Activated naive CD8-positive, alpha-beta T cell (primary cell): Measurements from ENCODE around the gene BACE1.
"Not testable (repeated sequence)": the region's sequence is repeated elsewhere in the genome, so short reads cannot be mapped to it uniquely, and the experiment has no call there.

ENCODE experiments used
- H3K27ac Mint-ChIP-seq: one replicate; pipeline ENCODE4 v1.8.0; 2021; ENCODE audit warnings: mixed read lengths
- H3K27me3 Mint-ChIP-seq: one replicate; pipeline ENCODE4 v1.8.0; 2021; ENCODE audit warnings: mixed read lengths
- H3K36me3 Mint-ChIP-seq: one replicate; pipeline ENCODE4 v1.8.0; 2021; ENCODE audit warnings: mixed read lengths
- H3K4me1 Mint-ChIP-seq: one replicate; pipeline ENCODE4 v1.8.0; 2021; ENCODE audit warnings: low read depth, mixed read lengths
- H3K4me3 Mint-ChIP-seq: one replicate; pipeline ENCODE4 v1.8.0; 2021; ENCODE audit warnings: mild to moderate bottlenecking, mixed read lengths
- H3K9me3 Mint-ChIP-seq: one replicate; pipeline ENCODE4 v1.8.0; 2021; ENCODE audit warnings: low read depth, mixed read lengths

Gene BACE1

GRCh38 chr11:117316197-117316961 lies at the start of gene BACE1:
Gene BACE1 (minus strand): TSS chr11:117316256. CDS start chr11:117315795, 461 bp downstream.
- H3K4me1 Mint-ChIP-seq: peaks cover 13% of the 10 kb centered on the region
- peaks cover 14% of the 10 kb centered on the region for H3K27me3 Mint-ChIP-seq
- H3K4me3 Mint-ChIP-seq: peak within 1 kb of the TSS; percentile 86
- no peaks in the 10 kb centered on the region for H3K36me3 Mint-ChIP-seq
- no peak within 1 kb of the TSS for H3K27ac Mint-ChIP-seq
- no peaks in the 10 kb centered on the region for H3K9me3 Mint-ChIP-seq

DNA sequence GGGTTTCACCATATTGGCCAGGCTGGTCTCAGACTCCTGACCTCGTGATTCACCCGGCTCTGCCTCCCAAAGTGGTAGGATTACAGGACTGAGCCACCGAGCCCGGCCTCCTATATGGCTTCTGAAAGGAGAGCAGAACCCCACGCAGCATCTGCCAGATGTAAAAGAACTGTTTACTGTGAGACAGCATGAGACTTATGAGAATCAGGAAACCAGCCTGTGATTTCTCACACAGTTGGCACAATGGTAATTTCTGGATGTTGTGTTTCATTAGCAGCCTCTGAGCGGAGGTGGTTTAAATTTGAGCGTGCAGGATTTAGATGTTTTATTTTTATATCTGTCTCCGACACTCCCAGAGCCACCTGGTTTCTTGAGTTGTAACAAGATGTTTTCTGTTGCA lies 45.4 kb upstream of the BACE1 start:
- no peak overlapping the region for H3K4me3 Mint-ChIP-seq
- H3K36me3 Mint-ChIP-seq: peaks cover 36% of the 10 kb centered on the region
- no peaks in the 10 kb centered on the region for H3K4me1 Mint-ChIP-seq
- H3K27ac Mint-ChIP-seq: no peak overlapping the region
- H3K27me3 Mint-ChIP-seq: no peaks in the 10 kb centered on the region
- H3K9me3 Mint-ChIP-seq: no peaks in the 10 kb centered on the region

- Mint-ChIP-seq H3K9me3 (no peaks in the 10 kb centered on the region), H3K27ac (no peak overlapping the region), H3K4me1 (no peaks in the 10 kb centered on the region), H3K27me3 (no peaks in the 10 kb centered on the region), H3K36me3 (peaks cover 19% of the 10 kb centered on the region), H3K4me3 (no peak overlapping the region)
Measured at GRCh38 chr11:117356126-117356890, 40.3 kb upstream of the BACE1 start.

DNA sequence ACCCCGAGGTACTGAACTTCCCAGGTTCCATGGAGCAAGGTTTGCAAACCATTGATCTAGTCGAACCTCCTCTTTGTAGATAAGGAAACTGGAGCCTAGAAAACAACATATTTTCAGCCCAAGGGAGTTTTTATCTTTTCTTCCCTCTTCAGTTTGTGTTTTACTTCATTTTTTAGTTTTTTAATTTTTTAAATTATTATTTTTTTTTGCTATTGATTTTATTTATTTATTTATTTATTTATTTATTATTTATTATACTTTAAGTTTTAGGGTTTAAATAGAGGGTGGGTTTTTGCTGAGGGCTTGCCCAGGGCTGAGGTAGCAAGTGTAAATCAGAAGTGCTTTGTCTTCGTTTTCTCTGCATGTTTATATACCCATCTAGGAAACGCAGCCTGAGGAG lies 38.5 kb upstream of the BACE1 start:
- no peaks in the 10 kb centered on the region for H3K9me3 Mint-ChIP-seq
- H3K4me1 Mint-ChIP-seq: no peaks in the 10 kb centered on the region
- no peak overlapping the region for H3K4me3 Mint-ChIP-seq
- H3K27me3 Mint-ChIP-seq: no peaks in the 10 kb centered on the region
- no peak overlapping the region for H3K27ac Mint-ChIP-seq
- peaks cover 16% of the 10 kb centered on the region for H3K36me3 Mint-ChIP-seq

DNA sequence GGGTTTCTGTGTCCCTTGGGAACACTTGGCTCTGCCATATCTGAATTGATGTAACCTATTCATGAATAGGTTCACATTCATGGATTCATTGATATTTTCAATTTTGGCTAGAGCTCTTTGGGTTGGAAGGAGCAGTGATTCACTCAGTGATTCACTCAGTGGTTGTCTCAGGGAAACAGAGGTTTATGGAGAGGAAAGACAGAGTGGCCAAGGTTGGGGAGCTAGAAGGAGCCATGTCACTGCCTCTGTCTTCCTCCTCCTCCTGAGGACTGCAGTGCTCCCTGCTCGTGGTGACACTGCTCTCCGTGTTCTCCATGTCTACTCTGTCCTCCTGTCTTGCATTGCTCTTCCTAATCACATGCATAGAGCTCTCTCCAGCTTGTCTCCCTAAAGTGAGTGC lies 29.0 kb upstream of the BACE1 start:
- Mint-ChIP-seq H3K27me3 (no peaks in the 10 kb centered on the region), H3K4me1 (no peaks in the 10 kb centered on the region), H3K9me3 (no peaks in the 10 kb centered on the region), H3K27ac (no peak overlapping the region), H3K4me3 (no peak overlapping the region), H3K36me3 (peaks cover 19% of the 10 kb centered on the region)

- H3K9me3 Mint-ChIP-seq: no peaks in the 10 kb centered on the region
- peaks cover 8% of the 10 kb centered on the region for H3K36me3 Mint-ChIP-seq
- H3K4me3 Mint-ChIP-seq: no peak overlapping the region
- H3K27ac Mint-ChIP-seq: no peak overlapping the region
- no peaks in the 10 kb centered on the region for H3K27me3 Mint-ChIP-seq
- peaks cover 3% of the 10 kb centered on the region for H3K4me1 Mint-ChIP-seq
Measured at GRCh38 chr11:117337076-117337475, 21.0 kb upstream of the BACE1 start.

- no peaks in the 10 kb centered on the region for H3K27me3 Mint-ChIP-seq
- peaks cover 5% of the 10 kb centered on the region for H3K36me3 Mint-ChIP-seq
- no peak overlapping the region for H3K4me3 Mint-ChIP-seq
- peak overlapping the region; percentile 8 for H3K27ac Mint-ChIP-seq
- no peaks in the 10 kb centered on the region for H3K9me3 Mint-ChIP-seq
- peaks cover 4% of the 10 kb centered on the region for H3K4me1 Mint-ChIP-seq
Measured at GRCh38 chr11:117335399-117335798, 19.3 kb upstream of the BACE1 start.

GRCh38 chr11:117334896-117335295 lies 18.8 kb upstream of the BACE1 start:
- H3K9me3 Mint-ChIP-seq: no peaks in the 10 kb centered on the region
- H3K4me3 Mint-ChIP-seq: no peak overlapping the region
- H3K27ac Mint-ChIP-seq: no peak overlapping the region
- peaks cover 5% of the 10 kb centered on the region for H3K36me3 Mint-ChIP-seq
- H3K27me3 Mint-ChIP-seq: no peaks in the 10 kb centered on the region
- H3K4me1 Mint-ChIP-seq: peaks cover 7% of the 10 kb centered on the region

- H3K27ac Mint-ChIP-seq: no peak overlapping the region
- no peak overlapping the region for H3K4me3 Mint-ChIP-seq
- peaks cover 2% of the 10 kb centered on the region for H3K36me3 Mint-ChIP-seq
- peaks cover 9% of the 10 kb centered on the region for H3K4me1 Mint-ChIP-seq
- no peaks in the 10 kb centered on the region for H3K27me3 Mint-ChIP-seq
- H3K9me3 Mint-ChIP-seq: no peaks in the 10 kb centered on the region
Measured at GRCh38 chr11:117333917-117334316, 17.9 kb upstream of the BACE1 start.

GRCh38 chr11:117332843-117333242 lies 16.8 kb upstream of the BACE1 start:
- H3K36me3 Mint-ChIP-seq: peaks cover 2% of the 10 kb centered on the region
- H3K27me3 Mint-ChIP-seq: no peaks in the 10 kb centered on the region
- H3K9me3 Mint-ChIP-seq: no peaks in the 10 kb centered on the region
- no peak overlapping the region for H3K4me3 Mint-ChIP-seq
- peaks cover 9% of the 10 kb centered on the region for H3K4me1 Mint-ChIP-seq
- no peak overlapping the region for H3K27ac Mint-ChIP-seq

- H3K4me3 Mint-ChIP-seq: no peak overlapping the region
- H3K4me1 Mint-ChIP-seq: peaks cover 7% of the 10 kb centered on the region
- H3K27ac Mint-ChIP-seq: no peak overlapping the region
- no peaks in the 10 kb centered on the region for H3K9me3 Mint-ChIP-seq
- H3K36me3 Mint-ChIP-seq: peaks cover 2% of the 10 kb centered on the region
- H3K27me3 Mint-ChIP-seq: peaks cover 1% of the 10 kb centered on the region
Measured at GRCh38 chr11:117328375-117329010, 12.4 kb upstream of the BACE1 start.

GRCh38 chr11:117327567-117328374 lies 11.7 kb upstream of the BACE1 start, which contains the start of gene CEP164:
Gene CEP164 (plus strand): TSS chr11:117327854. CDS start chr11:117338587, 10,733 bp downstream.
- Mint-ChIP-seq H3K4me3 (no peak within 1 kb of the TSS), H3K4me1 (peaks cover 7% of the 10 kb centered on the region), H3K27ac (no peak within 1 kb of the TSS), H3K36me3 (peaks cover 4% of the 10 kb centered on the region), H3K27me3 (peaks cover 1% of the 10 kb centered on the region), H3K9me3 (no peaks in the 10 kb centered on the region)

DNA sequence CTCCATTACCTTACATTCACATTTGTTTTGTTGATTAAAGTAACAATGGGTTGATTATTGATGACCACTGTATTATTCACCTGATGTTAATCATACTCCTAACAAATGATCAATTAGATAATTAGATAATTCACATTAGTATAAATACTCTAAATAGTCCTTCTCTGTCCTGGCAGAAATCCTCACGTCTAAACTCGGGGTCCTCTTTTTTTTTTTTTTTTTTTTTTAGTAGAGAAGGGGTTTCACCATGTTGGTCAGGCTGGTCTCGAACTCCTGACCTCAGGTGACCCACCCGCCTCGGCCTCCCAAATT lies 11.2 kb upstream of the BACE1 start:
- not testable (repeated sequence) for H3K9me3 Mint-ChIP-seq, H3K27me3 Mint-ChIP-seq, H3K27ac Mint-ChIP-seq, H3K36me3 Mint-ChIP-seq, H3K4me1 Mint-ChIP-seq, H3K4me3 Mint-ChIP-seq

- H3K4me3 Mint-ChIP-seq: no peak overlapping the region
- H3K36me3 Mint-ChIP-seq: peaks cover 2% of the 10 kb centered on the region
- H3K9me3 Mint-ChIP-seq: no peaks in the 10 kb centered on the region
Measured at GRCh38 chr11:117319214-117319840, 3.3 kb upstream of the BACE1 start.

More at GRCh38 chr11:117319214-117319840, 3.3 kb upstream of the BACE1 start:
- H3K4me1 Mint-ChIP-seq: peaks cover 13% of the 10 kb centered on the region
- peaks cover 13% of the 10 kb centered on the region for H3K27me3 Mint-ChIP-seq
- H3K27ac Mint-ChIP-seq: no peak overlapping the region
